BLaER1 treated with 17β-estradiol and CSF1 and Interleukin-3, amounts not matched to agents 10 nM and 100 nM (cell line): ENCODE data around the gene HOXB5.

ENCODE experiments used
- H3K27ac ChIP-seq, 11 experiments: shearing (Covaris generic); formaldehyde crosslinking; 2 replicates each; pipeline ENCODE4 v1.8.1; 2022
- H3K27me3 ChIP-seq, 11 experiments: shearing (Covaris generic); formaldehyde crosslinking; 2 replicates each; pipeline ENCODE4 v1.8.1; 2022
- H3K36me3 ChIP-seq, 11 experiments: shearing (Covaris generic); formaldehyde crosslinking; 2 replicates each; pipeline ENCODE4 v1.8.1; 2022
- H3K4me1 ChIP-seq, 10 experiments: shearing (Covaris generic); formaldehyde crosslinking; 2 replicates each; pipeline ENCODE4 v1.8.1; 2022
- H3K4me2 ChIP-seq, 11 experiments: shearing (Covaris generic); formaldehyde crosslinking; 2 replicates each; pipeline ENCODE4 v1.8.1; 2022
- H3K4me3 ChIP-seq, 10 experiments: shearing (Covaris generic); formaldehyde crosslinking; 2 replicates each; pipeline ENCODE4 v1.8.1; 2022
- H3K9ac ChIP-seq, 11 experiments: shearing (Covaris generic); formaldehyde crosslinking; 2 replicates each; pipeline ENCODE4 v1.8.1; 2022
- H3K9me3 ChIP-seq, 11 experiments: shearing (Covaris generic); formaldehyde crosslinking; replicated peaks in 1 of 11; 2 replicates each; pipeline ENCODE4 v1.8.1; 2022
- H4K20me1 ChIP-seq, 11 experiments: shearing (Covaris generic); formaldehyde crosslinking; 2 replicates each; pipeline ENCODE4 v1.8.1; 2022
- Cebpa-rat ChIP-seq, 11 experiments: shearing (Covaris generic); IDR thresholded peaks; 2 replicates each; pipeline ENCODE4 v1.8.1; 2022

The HOXB5 gene

DNA sequence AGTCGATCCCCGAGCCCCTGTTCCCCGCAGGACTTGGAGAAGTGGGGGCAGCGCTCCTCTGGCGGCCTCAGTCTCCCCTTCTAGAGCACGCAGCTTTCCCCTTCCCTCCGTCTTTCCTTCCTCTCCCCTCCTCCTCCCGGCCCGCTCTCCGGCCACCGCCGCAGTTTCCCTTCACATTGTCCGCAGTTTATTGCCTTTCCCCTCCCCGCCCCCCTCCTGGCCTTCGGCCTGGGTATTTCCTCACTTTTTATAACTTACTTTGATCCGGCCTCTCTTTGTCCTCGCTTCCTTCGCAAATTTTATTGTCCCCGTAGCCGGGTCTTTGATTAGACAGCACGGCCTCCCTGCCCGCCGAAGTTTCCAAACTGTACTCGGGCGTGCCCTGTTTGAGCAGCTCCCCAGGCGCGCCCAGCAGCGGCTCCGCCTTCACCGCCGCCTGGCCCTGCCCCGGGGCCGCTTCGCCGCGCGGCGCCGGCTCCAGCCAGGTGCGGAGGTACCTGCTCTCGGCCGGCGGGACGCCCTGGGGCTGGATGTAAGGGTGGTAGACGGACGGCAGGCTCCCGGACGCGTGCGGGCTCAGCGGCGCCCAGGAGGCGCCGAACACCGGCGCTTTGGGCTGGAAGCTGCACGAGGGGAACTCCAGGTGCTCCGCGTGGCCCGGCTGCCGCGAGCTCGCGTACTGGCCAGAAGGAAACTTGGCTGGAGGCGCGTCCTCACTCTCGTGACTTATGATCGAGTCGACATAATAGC is 32.1 kb upstream of the HOXB5 start:
- no peaks in the 10 kb centered on the region for H3K36me3 ChIP-seq
- H3K27ac ChIP-seq = no peak overlapping the region
- peaks cover 9 to 18% (median 14%) of the 10 kb centered on the region in 10 experiments; a peak in 13 of 20 replicates for H3K4me1 ChIP-seq
- peak overlapping the region; percentile 1 to 58 (median 46); a peak in 16 of 20 replicates for H3K4me3 ChIP-seq
- H3K27me3 ChIP-seq = peaks cover 100% of the 10 kb centered on the region in 11 experiments
- peak overlapping the region; percentile 32 to 100 (median 66) for H3K4me2 ChIP-seq
- H3K9me3 ChIP-seq = no peaks in the 10 kb centered on the region
- no peak for TF ChIP-seq Cebpa-rat (IDR thresholded peaks at IDR 0.05)
- H3K9ac ChIP-seq = peak overlapping the region in 2 of 11 experiments; percentile 13 to 15; a peak in 1 of 22 replicates
- H4K20me1 ChIP-seq = peaks cover 0 to 96% (median 92%) of the 10 kb centered on the region in 11 experiments; a peak in 18 of 22 replicates

DNA sequence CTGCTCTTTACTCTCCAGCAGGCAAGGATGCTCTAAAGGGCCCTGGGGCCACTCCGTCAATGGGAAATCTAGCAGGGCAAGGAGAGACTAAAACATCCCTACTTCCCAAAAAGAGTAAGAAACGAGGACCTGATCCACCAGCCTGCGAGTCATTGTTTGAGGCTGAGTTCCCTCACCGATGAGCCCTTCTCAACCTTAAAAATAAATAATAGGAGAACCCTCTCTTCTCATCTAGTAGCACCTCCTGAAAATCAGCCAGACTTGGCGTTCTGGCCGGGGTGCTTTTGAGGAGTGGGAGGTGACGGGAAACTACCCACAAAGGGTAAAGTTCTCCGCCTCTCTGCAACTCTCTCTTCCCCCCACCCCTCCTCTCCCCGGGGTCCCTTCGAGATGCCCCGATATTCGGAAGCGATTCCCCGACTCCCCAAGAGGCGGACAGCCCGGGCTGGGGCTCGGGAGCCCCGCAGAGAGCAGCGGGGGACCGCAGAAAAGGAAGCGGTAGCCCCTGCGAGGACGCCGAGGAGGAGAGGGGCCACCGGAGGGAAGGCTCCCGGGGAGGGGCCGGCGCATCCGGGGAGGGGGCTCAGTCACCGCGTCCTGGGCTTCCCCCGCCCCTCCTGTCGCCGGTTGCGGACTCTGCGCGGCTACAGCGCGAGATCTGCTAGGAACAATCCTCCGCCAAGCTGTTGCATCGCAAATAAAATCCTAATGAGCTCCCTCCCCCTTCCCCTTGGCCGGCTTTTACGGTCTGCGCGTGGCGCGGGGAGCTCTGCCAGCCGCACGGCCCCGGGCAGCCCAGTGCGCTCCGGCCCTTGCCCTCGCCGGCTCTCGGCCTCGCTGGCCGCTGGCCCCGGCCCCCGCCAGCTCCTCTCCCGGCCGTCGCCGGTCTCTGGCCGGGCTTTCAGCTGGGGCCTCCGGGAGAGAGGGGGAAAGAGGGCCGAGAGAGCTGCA is 31.2 kb upstream of the HOXB5 start:
- peaks cover 9 to 18% (median 14%) of the 10 kb centered on the region in 10 experiments; a peak in 13 of 20 replicates for H3K4me1 ChIP-seq
- H3K9me3 ChIP-seq = no peaks in the 10 kb centered on the region
- H3K36me3 ChIP-seq = no peaks in the 10 kb centered on the region
- H3K4me3 ChIP-seq = peak overlapping the region; percentile 1 to 58 (median 46); a peak in 15 of 20 replicates
- peaks cover 100% of the 10 kb centered on the region in 11 experiments for H3K27me3 ChIP-seq
- no peak overlapping the region for H3K27ac ChIP-seq
- H3K9ac ChIP-seq = peak overlapping the region in 1 of 11 experiments; percentile 15; a peak in 1 of 22 replicates
- no peak for TF ChIP-seq Cebpa-rat (IDR thresholded peaks at IDR 0.05)
- peaks cover 0 to 98% (median 92%) of the 10 kb centered on the region in 11 experiments; a peak in 18 of 22 replicates for H4K20me1 ChIP-seq
- peak overlapping the region; percentile 32 to 100 (median 66) for H3K4me2 ChIP-seq

DNA sequence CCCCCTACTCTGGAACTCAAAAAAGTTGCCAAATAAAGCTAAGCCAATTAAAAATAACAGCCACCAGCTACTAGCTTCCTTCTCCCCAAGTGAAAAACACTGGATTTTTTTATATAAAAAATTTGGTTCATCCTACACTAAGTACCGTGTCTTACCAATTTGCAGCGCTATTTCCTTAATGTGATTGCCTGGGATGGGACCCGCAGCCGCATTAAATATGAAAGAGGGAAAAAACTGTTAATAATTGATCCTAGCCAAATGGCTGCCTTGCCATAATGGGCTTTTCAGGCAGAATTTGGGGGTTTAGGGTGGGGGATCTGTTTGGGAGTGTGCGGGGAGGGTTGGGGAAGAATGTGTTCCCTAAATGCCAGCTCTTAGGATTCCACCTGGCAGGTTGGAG is 30.5 kb upstream of the HOXB5 start:
- Histone ChIP-seq H3K4me1 (peaks cover 9 to 18% (median 14%) of the 10 kb centered on the region in 10 experiments; a peak in 13 of 20 replicates), H3K9me3 (no peaks in the 10 kb centered on the region), H3K4me2 (no peak overlapping the region), H3K4me3 (no peak overlapping the region), H3K27ac (no peak overlapping the region), H4K20me1 (peaks cover 0 to 98% (median 93%) of the 10 kb centered on the region in 11 experiments; a peak in 18 of 22 replicates), H3K36me3 (no peaks in the 10 kb centered on the region), H3K27me3 (peaks cover 100% of the 10 kb centered on the region in 11 experiments), H3K9ac (no peak overlapping the region)
- TF ChIP-seq Cebpa-rat (IDR thresholded peaks at IDR 0.05) = no peak

DNA sequence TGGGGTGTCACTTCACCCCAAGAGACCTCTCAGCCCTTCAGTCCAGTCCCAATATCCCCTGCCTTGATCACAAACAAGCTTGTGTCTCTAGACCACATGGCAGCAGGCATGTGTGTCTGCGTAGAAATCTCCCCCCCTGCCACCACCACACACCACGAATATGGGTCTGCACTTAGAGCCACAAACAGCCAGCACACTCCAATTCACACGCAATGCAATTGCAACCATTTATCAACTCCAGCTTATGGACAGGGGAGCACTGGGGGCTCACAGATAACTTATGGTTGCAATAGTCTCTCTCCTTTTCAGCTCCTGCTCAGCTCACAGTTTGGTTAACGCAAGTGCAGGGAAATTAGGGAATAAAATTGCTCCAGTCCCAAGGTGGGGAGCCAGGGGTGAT is 30.0 kb upstream of the HOXB5 start:
- Histone ChIP-seq H4K20me1 (peaks cover 0 to 98% (median 92%) of the 10 kb centered on the region in 11 experiments; a peak in 18 of 22 replicates), H3K4me2 (no peak overlapping the region), H3K36me3 (no peaks in the 10 kb centered on the region), H3K9me3 (no peaks in the 10 kb centered on the region), H3K27me3 (peaks cover 100% of the 10 kb centered on the region in 11 experiments), H3K9ac (no peak overlapping the region), H3K27ac (no peak overlapping the region), H3K4me1 (peaks cover 9 to 18% (median 14%) of the 10 kb centered on the region in 10 experiments; a peak in 13 of 20 replicates), H3K4me3 (no peak overlapping the region)
- no peak for TF ChIP-seq Cebpa-rat (IDR thresholded peaks at IDR 0.05)

DNA sequence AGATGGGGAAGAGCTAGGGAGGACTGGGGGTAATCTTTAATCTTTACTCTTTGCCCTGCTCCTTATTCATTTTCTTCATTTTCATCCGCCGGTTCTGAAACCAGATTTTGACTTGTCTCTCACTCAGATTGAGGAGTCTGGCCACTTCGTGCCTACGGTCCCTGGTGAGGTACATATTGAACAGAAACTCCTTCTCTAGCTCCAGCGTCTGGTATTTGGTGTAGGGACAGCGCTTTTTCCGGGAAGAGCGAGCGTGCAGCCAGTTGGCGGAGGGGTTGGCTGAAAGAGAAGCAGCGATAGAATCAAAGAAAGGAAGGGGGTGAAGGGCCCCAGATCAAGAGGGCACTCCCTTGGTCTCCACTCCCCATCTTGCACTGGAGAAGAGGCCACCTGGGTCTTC is 29.3 kb upstream of the HOXB5 start:
- Histone ChIP-seq H3K27ac (no peak overlapping the region), H3K4me2 (no peak overlapping the region), H4K20me1 (peaks cover 0 to 96% (median 92%) of the 10 kb centered on the region in 11 experiments; a peak in 18 of 22 replicates), H3K9me3 (no peaks in the 10 kb centered on the region), H3K4me3 (no peak overlapping the region), H3K27me3 (peaks cover 100% of the 10 kb centered on the region in 11 experiments), H3K9ac (no peak overlapping the region), H3K4me1 (peaks cover 9 to 18% (median 14%) of the 10 kb centered on the region in 10 experiments; a peak in 13 of 20 replicates), H3K36me3 (no peaks in the 10 kb centered on the region)
- no peak for TF ChIP-seq Cebpa-rat (IDR thresholded peaks at IDR 0.05)

DNA sequence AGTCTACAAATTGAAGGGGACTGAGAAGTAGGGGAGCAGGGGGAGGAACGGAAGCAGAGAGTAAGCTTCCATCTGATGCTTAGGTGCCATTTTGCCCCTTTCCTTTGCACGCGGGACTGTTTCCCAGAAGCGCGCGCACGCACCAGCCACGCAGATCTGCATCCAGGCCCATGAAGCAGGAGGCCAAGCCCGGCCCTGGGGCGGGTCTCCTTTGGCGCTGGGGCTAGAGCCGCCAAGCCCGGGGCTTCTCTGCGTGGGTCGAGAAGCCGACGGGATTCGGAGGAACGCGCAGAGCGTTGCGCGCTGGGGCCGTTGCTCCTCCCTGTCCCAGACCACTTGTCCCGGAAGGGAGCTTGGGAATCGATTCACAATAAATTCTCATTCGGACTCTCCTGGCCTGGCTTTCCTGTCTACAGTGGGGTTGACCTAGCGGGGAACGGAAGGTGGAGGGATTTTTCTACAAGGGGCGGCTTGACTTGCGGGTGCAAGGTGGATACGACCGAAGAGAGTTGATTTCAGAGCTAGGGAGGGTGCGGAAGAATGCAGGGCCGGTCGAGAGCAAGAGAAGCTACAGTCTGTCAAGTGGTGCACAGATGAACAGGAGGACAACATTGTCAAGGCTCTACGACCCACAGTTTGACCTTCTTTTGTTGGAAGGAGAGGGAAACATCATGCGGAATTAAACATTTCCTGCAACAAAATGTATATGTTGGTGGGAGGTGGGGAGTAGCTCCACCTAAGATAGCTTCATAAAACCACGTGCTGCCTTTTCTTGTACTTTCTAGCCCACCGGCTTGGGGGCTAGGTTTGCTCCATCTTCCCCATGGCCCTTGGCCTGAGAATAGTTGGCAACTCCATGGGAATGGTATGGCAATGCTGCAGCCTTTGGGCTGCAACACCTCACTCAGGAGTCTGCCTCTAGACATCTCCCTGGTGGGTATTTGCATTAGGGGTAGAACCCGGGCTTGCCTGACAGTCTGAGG is 28.1 kb upstream of the HOXB5 start:
- Histone ChIP-seq H4K20me1 (peaks cover 0 to 96% (median 92%) of the 10 kb centered on the region in 11 experiments; a peak in 18 of 22 replicates), H3K9ac (no peak overlapping the region), H3K27ac (no peak overlapping the region), H3K4me1 (peaks cover 9 to 16% (median 14%) of the 10 kb centered on the region in 10 experiments; a peak in 13 of 20 replicates), H3K27me3 (peaks cover 100% of the 10 kb centered on the region in 11 experiments), H3K4me2 (no peak overlapping the region), H3K4me3 (no peak overlapping the region), H3K36me3 (no peaks in the 10 kb centered on the region), H3K9me3 (no peaks in the 10 kb centered on the region)
- TF ChIP-seq Cebpa-rat (IDR thresholded peaks at IDR 0.05) = no peak

DNA sequence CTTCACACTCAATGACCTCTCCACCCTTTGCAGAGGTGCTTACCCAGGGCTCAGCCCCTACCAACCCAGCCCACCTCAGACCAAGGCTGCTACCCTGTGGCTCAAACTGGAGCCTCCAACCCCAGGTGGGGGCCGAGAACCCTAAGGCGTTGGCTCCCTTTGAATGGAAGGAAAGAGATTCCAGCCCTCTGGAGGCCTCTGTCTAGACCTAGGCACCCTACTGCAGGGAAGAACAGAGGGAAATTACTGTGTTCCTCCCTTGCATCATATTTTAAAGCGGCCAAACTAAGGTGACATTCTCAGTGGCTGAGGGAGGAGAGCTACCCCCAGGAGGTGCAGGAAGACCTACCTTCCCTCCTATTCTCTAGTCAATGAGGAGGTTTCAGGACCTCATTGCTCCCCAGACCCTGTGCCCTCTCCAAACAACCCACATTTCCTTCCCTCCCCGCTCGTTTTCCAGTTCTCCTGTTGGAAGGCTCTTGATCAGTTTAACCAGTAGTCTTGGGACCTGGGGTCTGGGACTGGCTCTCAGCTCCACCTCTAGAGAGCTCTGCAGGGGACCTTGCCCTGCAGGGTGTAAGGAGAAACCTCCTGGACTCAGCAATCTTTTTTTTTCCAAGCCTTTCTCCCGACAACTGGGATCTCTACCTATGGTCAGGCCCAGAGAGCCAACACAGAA is 27.0 kb upstream of the HOXB5 start:
- no peaks in the 10 kb centered on the region for H3K36me3 ChIP-seq
- peaks cover 0 to 97% (median 94%) of the 10 kb centered on the region in 11 experiments; a peak in 18 of 22 replicates for H4K20me1 ChIP-seq
- H3K9ac ChIP-seq = no peak overlapping the region
- peaks cover 100% of the 10 kb centered on the region in 11 experiments for H3K27me3 ChIP-seq
- H3K4me1 ChIP-seq = peaks cover 5 to 10% (median 9%) of the 10 kb centered on the region in 10 experiments; a peak in 13 of 20 replicates
- no peaks in the 10 kb centered on the region for H3K9me3 ChIP-seq
- TF ChIP-seq Cebpa-rat (IDR thresholded peaks at IDR 0.05) = no peak
- H3K27ac ChIP-seq = no peak overlapping the region
- no peak overlapping the region for H3K4me3 ChIP-seq
- H3K4me2 ChIP-seq = no peak overlapping the region
